Smooth muscle cell (in vitro differentiated cells): ENCODE measurements around the gene PTBP3. TPM values are rescaled to one million over a fixed set of nuclear protein-coding genes. Genes with fewer than 3 reads are reported as not detected.

Experiments
- DNase-seq: peaks from one replicate; lab custom pipeline; 2025; ENCODE audit not compliant: unreplicated experiment; lab: John Stamatoyannopoulos, UW
- H2AFZ ChIP-seq: fragments of 200-600 bp; sonication (generic); 2 replicates; pipeline ENCODE4 v1.6.0; 2016; ENCODE audit warnings: antibody characterized with exemption, low read depth, mild to moderate bottlenecking
- H3F3A ChIP-seq: fragments of 200-600 bp; sonication (generic); 2 replicates; pipeline ENCODE4 v1.6.0; 2017; ENCODE audit warnings: antibody characterized with exemption, low read depth
- H3K27ac ChIP-seq: fragments of 200-600 bp; sonication (generic); 2 replicates; pipeline ENCODE4 v1.5.1; 2016; ENCODE audit warnings: low read depth, mild to moderate bottlenecking
- H3K27me3 ChIP-seq: fragments of 200-600 bp; sonication (generic); 2 replicates; pipeline ENCODE4 v1.6.1; 2016; ENCODE audit warnings: low read depth, mild to moderate bottlenecking
- H3K36me3 ChIP-seq: fragments of 200-600 bp; sonication (generic); 2 replicates; pipeline ENCODE4 v1.5.1; 2016; ENCODE audit warnings: low read depth
- H3K4me1 ChIP-seq: fragments of 200-600 bp; sonication (generic); 2 replicates; pipeline ENCODE4 v1.5.1; 2016; ENCODE audit warnings: low read depth
- H3K4me2 ChIP-seq: fragments of 200-600 bp; sonication (generic); 2 replicates; pipeline ENCODE4 v1.6.0; 2016; ENCODE audit warnings: mild to moderate bottlenecking
- H3K4me3 ChIP-seq: fragments of 200-600 bp; sonication (generic); 2 replicates; pipeline ENCODE4 v1.5.1; 2016; ENCODE audit warnings: mild to moderate bottlenecking
- H3K79me2 ChIP-seq: fragments of 200-600 bp; sonication (generic); 2 replicates; pipeline ENCODE4 v1.6.0; 2016; ENCODE audit warnings: low read depth, mild to moderate bottlenecking
- H3K9ac ChIP-seq: fragments of 200-600 bp; sonication (generic); 2 replicates; pipeline ENCODE4 v1.6.0; 2016; ENCODE audit warnings: low read depth
- H3K9me3 ChIP-seq: fragments of 200-600 bp; sonication (generic); replicated peaks from 2 replicates; pipeline ENCODE4 v1.5.1; 2016; ENCODE audit warnings: low read depth
- H4K20me1 ChIP-seq: fragments of 200-600 bp; sonication (generic); 2 replicates; pipeline ENCODE4 v1.6.0; 2016; ENCODE audit warnings: low read depth
- CTCF ChIP-seq: fragments of 200-600 bp; sonication (generic); IDR thresholded peaks from 2 replicates; pipeline ENCODE4 v1.5.1; 2017; ENCODE audit warnings: borderline replicate concordance, mild to moderate bottlenecking, antibody characterized with exemption; ENCODE audit not compliant: insufficient read depth, poor library complexity, severe bottlenecking
- WGBS: methylation state at CpG from one replicate; pipeline ENCODE4 v1.1.7; 2016; ENCODE audit warnings: low lambda C conversion rate; 5-methylcytosine and 5-hydroxymethylcytosine counted together
- polyA plus RNA-seq: library from polyadenylated mRNA; unstranded; fragments of >200 nt; fragmentation: Nextera tagmentation; extraction: Ambion mirVana; gene quantifications from 2 replicates; pipeline ENCODE4 v1.2.1, GENCODE V29; 2016
- total RNA-seq: library from RNA; depleted of rRNA; stranded (reverse); fragments of >200 nt; gene quantifications from 2 replicates; pipeline ENCODE4 v1.2.3, GENCODE V29; 2014

The PTBP3 gene
- total and polyA plus RNA-seq, 2 experiments from 2014 or later: 9.5 to 51.5 TPM

- peaks cover 14% of the 10 kb centered on the region for H3K4me1 ChIP-seq
- H3K4me2 ChIP-seq: peak overlapping the region; percentile 84
- DNase-seq: no peak
- peak overlapping the region; percentile 94 for H2AFZ ChIP-seq
- H3K9me3 ChIP-seq: no peaks in the 10 kb centered on the region
- TF ChIP-seq CTCF: no peak
- peak overlapping the region; percentile 82 for H3K4me3 ChIP-seq
- H3K27ac ChIP-seq: peak overlapping the region; percentile 92
- no peaks in the 10 kb centered on the region for H3K27me3 ChIP-seq
- H3K9ac ChIP-seq: peak overlapping the region; percentile 88
- peaks cover 5% of the 10 kb centered on the region for H3F3A ChIP-seq
- H3K36me3 ChIP-seq: no peaks in the 10 kb centered on the region
- peaks cover 7% of the 10 kb centered on the region for H3K79me2 ChIP-seq
- H4K20me1 ChIP-seq: peaks cover 9% of the 10 kb centered on the region
- WGBS: 64% methylated on average over 27 of the region's 27 CpGs
Observed at GRCh38 chr9:112378328-112379176, 45.1 kb upstream of the PTBP3 start.

- Histone ChIP-seq H3K36me3 (no peaks in the 10 kb centered on the region), H4K20me1 (peaks cover 7% of the 10 kb centered on the region), H3K9ac (no peak overlapping the region), H3K4me2 (peak overlapping the region; percentile 84), H3K9me3 (no peaks in the 10 kb centered on the region), H3K27ac (no peak overlapping the region), H3K4me3 (peak overlapping the region; percentile 82), H3K4me1 (peaks cover 14% of the 10 kb centered on the region), H2AFZ (no peak overlapping the region), H3K79me2 (no peaks in the 10 kb centered on the region), H3K27me3 (no peaks in the 10 kb centered on the region), H3F3A (peaks cover 5% of the 10 kb centered on the region)
- DNase-seq: no peak
- no peak for TF ChIP-seq CTCF
- WGBS: 98% methylated on average over 1 of the region's 1 CpG
Observed at GRCh38 chr9:112377684-112378327, 44.4 kb upstream of the PTBP3 start.

DNA sequence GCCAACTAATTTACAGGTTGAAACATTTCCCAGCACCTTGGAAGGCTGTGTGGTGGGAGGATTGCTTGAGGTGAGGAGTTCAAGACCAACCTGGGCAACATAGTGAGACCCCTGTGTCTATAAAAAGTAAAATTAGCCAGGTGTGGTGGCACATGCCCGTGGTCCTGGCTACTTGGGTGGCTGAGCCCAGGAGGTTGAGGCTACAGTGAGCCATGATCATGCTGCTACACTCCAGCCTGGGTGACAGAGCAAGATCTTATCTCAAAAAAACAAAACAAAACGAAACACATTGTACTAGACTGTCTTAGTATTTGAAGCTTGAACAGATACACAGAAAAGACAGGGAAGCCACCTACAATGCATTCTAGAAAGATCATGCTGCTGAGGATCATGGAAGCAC, 43.7 kb upstream of the PTBP3 start:
- Histone ChIP-seq H3K9ac (no peak overlapping the region), H3F3A (peaks cover 5% of the 10 kb centered on the region), H3K27ac (no peak overlapping the region), H3K4me2 (no peak overlapping the region), H2AFZ (no peak overlapping the region), H3K9me3 (no peaks in the 10 kb centered on the region), H3K4me1 (peaks cover 14% of the 10 kb centered on the region), H4K20me1 (peaks cover under 1% of the 10 kb centered on the region), H3K4me3 (no peak overlapping the region), H3K27me3 (no peaks in the 10 kb centered on the region), H3K79me2 (no peaks in the 10 kb centered on the region), H3K36me3 (no peaks in the 10 kb centered on the region)
- TF ChIP-seq CTCF: no peak
- 77% methylated on average over 2 of the region's 2 CpGs for WGBS
- no peak for DNase-seq
